Measurements from ENCODE around the gene MICALL2. TPM values are rescaled to one million over a fixed set of nuclear protein-coding genes. Genes with fewer than 3 reads are reported as not detected.

Gene MICALL2
- total RNA-seq, 1 experiment from 2014 or later: 15.7 TPM

- no peak for TF ChIP-seq NFE2L1 (CRISPR knock-in tag; IDR thresholded peaks at IDR 0.05)
- no peak for TF ChIP-seq RELA (CRISPR knock-in tag; IDR thresholded peaks at IDR 0.05; ENCODE audit: borderline replicate concordance)
- TF ChIP-seq JUN (CRISPR knock-in tag; IDR thresholded peaks at IDR 0.05): no peak
- TF ChIP-seq ZNF532 (CRISPR knock-in tag; IDR thresholded peaks at IDR 0.05; ENCODE audit: borderline replicate concordance): no peak
- TF ChIP-seq ZNF281 (CRISPR knock-in tag; IDR thresholded peaks at IDR 0.05): no peak
These were observed 22.7 kb downstream of the MICALL2 start (continued) for GRCh38 chr7:1436608-1437007.

GRCh38 chr7:1434891-1435670, 24.2 kb downstream of the MICALL2 start:
- Mint-ChIP-seq H3K4me3 (no peak overlapping the region), H3K27me3 (ENCODE audit: low read depth) (no peaks in the 10 kb centered on the region; the same call in 1 of the 2 replicates), H3K27ac (no peak overlapping the region), H3K36me3 (no peaks in the 10 kb centered on the region), H3K4me1 (no peaks in the 10 kb centered on the region; the same call in 1 of the 2 replicates), H3K9me3 (peaks cover 4% of the 10 kb centered on the region; the same call in 1 of the 2 replicates)
- POLR2A ChIA-PET: no interaction called here
- CTCF ChIA-PET: interaction anchor here (1.1 to 3.0 kb wide), 3 partner anchors 25 to 211 kb away, joined by 3 to 28 read pairs (median 4); partner anchors contain the start of gene MICALL2
- TF ChIP-seq ZNF671 (CRISPR knock-in tag; IDR thresholded peaks at IDR 0.05) (no peak), NR3C1 (CRISPR knock-in tag; conservative IDR thresholded peaks at IDR 0.05; ENCODE audit: low read depth) (no peak)
- ATAC-seq (no peak), DNase-seq (ENCODE audit: low spot score) (no peak)

- Mint-ChIP-seq H3K9me3 (peaks cover 2% of the 10 kb centered on the region; the same call in 1 of the 2 replicates), H3K4me3 (no peak overlapping the region), H3K36me3 (no peaks in the 10 kb centered on the region), H3K4me1 (no peaks in the 10 kb centered on the region; the same call in 1 of the 2 replicates), H3K27me3 (ENCODE audit: low read depth) (no peaks in the 10 kb centered on the region; the same call in 1 of the 2 replicates), H3K27ac (no peak overlapping the region)
- TF ChIP-seq PREB (CRISPR knock-in tag; IDR thresholded peaks at IDR 0.05; ENCODE audit: borderline replicate concordance): no peak
- TF ChIP-seq PRDM15 (CRISPR knock-in tag; IDR thresholded peaks at IDR 0.05): peak; percentile 52; the same call in 1 of the 2 replicates
- DNase-seq (ENCODE audit: low spot score): no peak
- ATAC-seq: no peak
- CTCF ChIA-PET: interaction anchor here (1.1 to 3.0 kb wide), 7 partner anchors 14 to 251 kb away, joined by 3 to 28 read pairs (median 15); partner anchors contain the start of gene MICALL2
- POLR2A ChIA-PET: interaction anchor here (0.6 kb wide), 1 partner anchor 107 kb away, joined by 7 read pairs; no protein-coding TSS in a partner anchor
These were observed 25.0 kb downstream of the MICALL2 start for GRCh38 chr7:1434165-1434718.
